NCI-H1694 treated with DMSO at 0.1 percent for 48 hours (cell line): ENCODE measurements around the gene LTBP1.

ENCODE experiments used
- DNase-seq: peaks from one replicate; lab custom pipeline; 2025; lab: John Stamatoyannopoulos, UW

Gene LTBP1

DNA sequence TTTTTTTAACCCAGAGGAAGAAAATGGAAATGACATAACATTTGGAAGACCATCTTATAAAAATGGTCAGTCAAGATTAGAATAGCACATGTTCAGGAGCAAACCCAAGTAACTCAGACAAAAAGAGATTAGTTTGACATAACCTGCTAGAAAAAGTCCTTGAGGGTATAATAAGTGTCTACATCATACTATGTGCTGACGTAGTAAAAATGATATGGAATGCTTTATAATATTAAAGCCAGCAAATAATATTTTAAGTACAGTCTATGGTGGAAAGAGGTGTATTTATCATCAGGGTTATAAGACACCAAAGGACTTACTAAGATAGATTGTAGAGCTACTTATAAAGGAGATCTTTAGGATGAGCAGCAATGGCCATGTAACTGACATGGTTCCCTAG, 169.0 kb downstream of the LTBP1 start:
- DNase-seq, result no peak

GRCh38 chr2:33116799-33117198, 170.0 kb downstream of the LTBP1 start:
- no peak for DNase-seq

GRCh38 chr2:33118651-33119050, 171.9 kb downstream of the LTBP1 start:
- DNase-seq, result no peak

- no peak for DNase-seq
Observed at GRCh38 chr2:33121416-33121815, 174.7 kb downstream of the LTBP1 start.

- DNase-seq, result no peak
Observed at GRCh38 chr2:33121925-33122324, 175.2 kb downstream of the LTBP1 start.

- no peak for DNase-seq
Observed at GRCh38 chr2:33122726-33123125, 176.0 kb downstream of the LTBP1 start.

GRCh38 chr2:33123216-33123615, 176.5 kb downstream of the LTBP1 start:
- DNase-seq, result no peak

DNA sequence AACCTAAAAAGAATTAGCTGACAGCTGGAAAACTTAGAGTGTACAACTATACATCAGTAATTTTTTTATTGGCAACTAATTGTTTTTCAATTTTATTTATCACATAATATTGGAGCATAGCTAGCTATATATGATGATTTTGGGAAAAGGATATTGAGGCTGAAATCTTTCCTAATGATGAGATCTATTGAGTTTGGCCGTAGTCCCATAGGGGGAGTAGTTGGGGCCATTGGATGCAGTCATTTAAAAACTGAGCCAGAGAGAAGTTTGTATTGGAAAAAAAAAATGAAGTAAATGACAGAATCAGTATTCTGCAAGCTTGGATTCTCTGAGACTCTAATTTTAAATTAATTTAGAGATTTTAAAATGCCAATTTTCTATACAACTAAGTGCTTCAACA, 179.8 kb downstream of the LTBP1 start:
- no peak for DNase-seq

DNA sequence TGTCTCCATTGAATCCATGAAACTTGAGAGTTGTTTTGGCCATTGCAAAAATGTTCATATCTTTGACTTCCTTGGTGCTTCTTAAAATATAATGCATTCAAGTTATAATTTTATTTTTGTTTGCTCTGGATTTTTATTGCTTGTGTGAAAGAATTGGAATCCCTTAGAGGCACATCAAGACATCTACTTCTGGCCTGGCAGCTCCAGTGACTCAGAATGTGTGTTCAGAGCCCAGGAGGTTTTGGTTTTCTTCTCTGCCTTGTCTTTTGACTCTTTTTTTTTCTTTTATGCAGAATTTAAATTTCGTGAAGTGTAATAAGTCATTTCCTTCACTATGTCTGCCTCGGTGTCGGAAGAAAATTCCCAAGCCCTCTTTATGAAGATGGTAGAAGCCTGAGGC, 180.2 kb downstream of the LTBP1 start:
- no peak for DNase-seq

DNA sequence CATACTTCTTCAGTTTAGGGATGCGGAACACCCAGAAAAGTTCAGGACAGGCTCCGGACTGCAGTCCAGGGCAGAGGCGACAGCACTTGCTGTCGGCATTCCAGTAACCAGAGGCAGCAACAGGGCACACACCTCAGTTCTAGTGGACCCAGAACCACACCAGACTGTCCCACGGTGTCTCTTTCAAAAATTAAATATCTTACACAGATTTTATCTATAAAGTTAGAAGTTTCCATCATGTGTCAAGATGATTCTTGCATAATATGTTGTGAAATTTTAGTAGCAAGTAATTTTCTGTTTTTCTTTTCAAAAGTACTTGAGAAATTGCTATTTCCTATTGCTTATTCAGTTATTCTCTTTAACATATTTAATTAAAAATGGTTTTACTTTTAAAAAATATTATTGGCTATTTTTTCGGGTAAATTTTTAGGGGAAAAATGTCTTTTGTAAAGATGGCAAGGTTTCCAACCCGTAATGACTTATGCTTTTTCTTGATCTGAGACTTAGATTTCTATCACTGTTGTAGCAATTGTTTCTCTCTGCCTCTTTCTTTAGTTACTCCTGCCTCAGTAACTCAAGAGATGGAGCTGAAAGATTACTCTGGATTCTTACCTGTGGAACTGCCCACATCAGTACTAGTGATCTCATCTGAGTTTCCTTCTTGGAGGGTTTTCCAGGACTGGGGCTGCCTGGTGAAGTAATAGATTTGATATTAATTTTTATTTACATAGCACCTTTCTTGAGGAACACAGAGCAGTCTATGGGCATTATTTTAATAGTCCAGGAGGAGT, 182.7 kb downstream of the LTBP1 start:
- no peak for DNase-seq

- no peak for DNase-seq
Observed at GRCh38 chr2:33130054-33130447, 183.3 kb downstream of the LTBP1 start.

DNA sequence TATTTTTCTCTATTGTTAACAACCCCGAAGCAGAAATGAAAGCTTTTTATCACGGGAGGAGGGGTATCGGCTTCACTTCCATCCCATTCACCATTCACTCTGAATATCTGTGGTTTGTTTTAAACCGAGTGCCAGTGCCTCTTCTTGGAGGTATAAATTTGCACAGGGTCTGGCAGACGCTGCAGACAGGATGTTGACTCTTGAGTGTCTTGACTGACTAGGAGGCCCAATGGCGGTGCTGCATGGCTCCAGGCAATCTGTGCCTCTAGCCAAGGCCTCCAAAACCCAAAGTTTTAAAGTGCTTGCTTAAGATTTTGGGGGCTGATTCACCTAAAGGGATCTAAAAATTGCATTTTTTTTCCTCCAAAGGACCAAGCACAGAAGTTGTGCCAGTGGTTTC, 183.8 kb downstream of the LTBP1 start:
- no peak for DNase-seq

DNA sequence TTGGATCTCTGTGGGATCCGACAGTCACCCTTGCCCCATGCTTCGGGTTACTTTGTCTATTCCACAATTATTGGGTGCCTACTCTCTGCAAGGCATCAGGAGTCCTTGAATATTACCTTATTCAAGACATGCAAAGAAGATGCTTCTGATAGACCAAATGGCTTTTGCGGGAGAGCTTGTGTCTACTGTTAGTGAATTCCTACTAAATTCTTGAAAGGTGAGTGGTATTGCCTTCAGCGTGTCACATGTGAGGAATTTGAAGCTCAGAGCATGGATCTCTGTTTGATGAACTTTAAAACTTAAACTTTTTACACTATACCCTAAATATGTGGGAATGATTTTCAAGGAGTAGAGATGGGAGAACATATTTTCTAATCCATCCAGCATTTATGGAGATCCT, 184.4 kb downstream of the LTBP1 start:
- no peak for DNase-seq

GRCh38 chr2:33131749-33132148, 185.0 kb downstream of the LTBP1 start:
- DNase-seq, result peak; percentile 68

DNA sequence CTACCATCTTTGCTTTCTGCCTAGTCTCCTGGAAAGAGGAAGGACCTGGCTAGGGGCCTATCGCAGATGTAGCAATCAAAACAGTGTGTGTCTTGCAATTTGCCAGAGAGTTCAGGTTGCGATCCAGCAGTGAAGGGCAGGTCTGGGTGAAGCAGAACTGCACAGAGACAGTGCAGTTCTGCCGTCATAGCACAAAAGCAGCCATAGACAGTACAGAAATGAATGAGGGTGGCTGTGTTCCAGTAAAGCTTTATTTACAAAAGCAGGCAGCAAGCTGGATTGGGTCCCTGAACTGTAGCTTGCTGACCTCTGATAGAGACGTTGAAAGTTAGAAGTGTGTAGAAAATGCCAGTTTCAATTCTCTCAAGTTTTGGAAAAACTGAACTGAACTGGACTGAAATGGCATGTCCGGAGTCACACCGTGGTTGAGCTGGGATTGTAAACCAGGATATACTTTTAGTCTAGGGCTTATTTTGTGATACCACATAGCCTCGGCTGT, 186.8 kb downstream of the LTBP1 start:
- no peak for DNase-seq

- peak; percentile 92 for DNase-seq
Observed at GRCh38 chr2:33134086-33134771, 187.5 kb downstream of the LTBP1 start.

DNA sequence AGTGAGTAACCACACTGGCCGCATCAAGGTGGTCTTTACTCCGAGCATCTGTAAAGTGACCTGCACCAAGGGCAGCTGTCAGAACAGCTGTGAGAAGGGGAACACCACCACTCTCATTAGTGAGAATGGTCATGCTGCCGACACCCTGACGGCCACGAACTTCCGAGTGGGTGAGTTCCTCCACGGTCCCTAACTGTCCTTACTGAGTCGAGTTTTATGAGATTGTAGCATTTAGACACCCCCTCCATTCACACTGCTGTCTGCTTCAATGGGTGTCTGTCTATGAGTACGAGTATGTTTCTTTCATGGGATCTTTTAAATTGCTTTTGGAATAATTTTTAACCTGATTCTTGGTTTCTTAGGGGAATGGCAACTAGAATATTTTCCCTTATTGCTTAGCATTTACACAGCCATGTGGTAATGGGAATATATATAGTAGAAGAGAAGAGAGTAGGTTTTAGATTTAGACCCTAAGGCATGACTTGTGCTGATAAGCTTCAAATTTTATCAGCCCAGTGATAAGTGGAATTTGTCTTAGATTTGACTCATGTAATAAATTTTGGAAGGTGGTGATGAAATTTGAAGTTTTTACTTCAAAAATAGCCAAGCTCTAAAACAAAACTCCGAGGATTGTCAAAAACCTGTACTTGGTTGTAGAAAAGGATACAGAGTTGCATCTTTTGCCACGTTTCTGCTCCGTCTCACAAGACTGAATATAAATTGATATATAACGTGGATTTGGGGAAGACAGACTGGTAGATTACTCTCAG, 188.2 kb downstream of the LTBP1 start:
- DNase-seq, result peak; percentile 26

DNA sequence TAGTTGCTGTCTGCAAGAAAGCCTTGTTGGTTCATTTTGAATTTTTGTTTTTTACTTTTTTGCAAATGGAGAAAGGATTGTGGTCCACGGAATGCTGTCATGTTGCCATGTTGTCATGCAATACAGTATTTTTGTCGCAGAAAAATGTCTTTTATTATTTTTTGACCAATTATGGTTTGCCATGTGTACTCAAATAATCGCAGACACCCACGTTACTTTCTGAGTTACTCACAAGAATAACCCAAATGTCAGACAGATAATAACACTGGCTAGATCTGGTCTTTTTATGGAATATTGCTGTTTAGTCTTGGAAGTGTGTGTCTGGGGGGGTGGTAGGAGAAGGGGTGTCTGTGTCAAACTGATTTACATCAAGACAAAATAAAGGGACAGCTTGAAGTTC, 188.9 kb downstream of the LTBP1 start:
- DNase-seq, result no peak

DNA sequence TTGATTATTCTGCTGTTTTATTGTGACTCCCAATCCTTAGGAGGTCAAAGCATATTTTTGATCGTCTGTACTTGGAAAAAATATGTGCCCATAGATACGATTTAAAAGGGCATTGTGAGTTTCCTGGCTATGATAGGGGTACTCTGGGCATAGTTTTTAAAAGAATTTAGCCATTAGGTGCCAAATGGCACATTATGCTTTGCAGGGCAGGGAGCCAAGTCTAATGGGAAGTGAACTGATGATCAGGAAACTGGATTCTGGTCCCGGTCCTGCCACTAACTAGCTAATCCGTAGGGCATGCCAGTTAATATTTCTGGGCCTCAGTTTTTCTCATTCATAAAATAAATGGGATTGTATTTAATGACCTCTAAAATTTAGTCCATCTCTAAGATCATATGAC, 189.3 kb downstream of the LTBP1 start:
- peak; percentile 17 for DNase-seq

GRCh38 chr2:33136566-33136965, 189.8 kb downstream of the LTBP1 start:
- no peak for DNase-seq

DNA sequence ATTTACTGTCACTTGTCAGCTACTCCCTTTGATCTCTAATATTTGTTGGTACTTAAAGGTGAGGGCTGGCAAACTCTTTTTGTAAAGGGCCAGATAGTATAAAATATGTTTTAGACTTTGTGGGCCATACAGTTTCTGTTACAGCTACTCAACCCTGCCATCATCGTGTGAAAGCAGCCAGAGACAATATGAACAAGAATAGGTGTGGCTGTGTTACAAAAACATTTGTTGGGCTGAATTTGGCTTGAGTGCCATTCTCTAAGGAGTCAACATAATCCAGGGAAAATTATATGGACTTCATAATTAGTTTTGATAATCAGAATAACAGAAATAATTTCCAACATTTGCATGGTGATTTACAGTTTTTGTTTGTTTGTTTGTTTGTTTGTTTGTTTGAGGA, 190.6 kb downstream of the LTBP1 start:
- no peak for DNase-seq

- DNase-seq, result no peak
Observed at GRCh38 chr2:33139949-33140348, 193.2 kb downstream of the LTBP1 start.

GRCh38 chr2:33141476-33141875, 194.7 kb downstream of the LTBP1 start:
- no peak for DNase-seq
